H1 (cell line): Measurements from ENCODE around the gene LEMD2. TPM values are rescaled to one million over a fixed set of nuclear protein-coding genes. Genes with fewer than 3 reads are reported as not detected.

Experiments
- CTCF ChIA-PET: fragments of 300-600 bp; sonication (Branson Sonifier 250); formaldehyde crosslinking; loops from one replicate; lab custom pipeline; 2021; ENCODE audit not compliant: partially characterized antibody; lab: Charles Lee
- POLR2A ChIA-PET: fragments of 300-600 bp; sonication (Branson Sonifier 250); formaldehyde crosslinking; loops from one replicate; lab custom pipeline; 2021; ENCODE audit warnings: inconsistent platforms; ENCODE audit not compliant: partially characterized antibody; lab: Charles Lee
- DNase-seq, 2 experiments: peaks; one replicate each; pipeline versions ENCODE4 v3.0.0 to v3.0.0-alpha.2; 2010 to 2022; ENCODE audit warnings: low spot score in 2 of 2, low read depth in 1 of 2, mixed read lengths in 1 of 2
- FAIRE-seq: peaks from 2 replicates; lab custom pipeline; 2011; peaks lifted over from hg19 to GRCh38; lab: Jason Lieb, UNC
- H2AFZ ChIP-seq: 2 replicates; pipeline ENCODE4 v1.8.1; 2012; ENCODE audit warnings: low read length, inconsistent platforms
- H2AK5ac ChIP-seq: 2 replicates; pipeline ENCODE4 v1.6.1; 2013; ENCODE audit warnings: low read depth, low read length
- H2BK120ac ChIP-seq: replicated peaks from 2 replicates; pipeline ENCODE3; 2013; ENCODE audit warnings: low read depth, low read length, inconsistent platforms
- H2BK12ac ChIP-seq: 2 replicates; pipeline ENCODE4 v1.6.1; 2013; ENCODE audit warnings: low read depth, low read length
- H2BK15ac ChIP-seq: 2 replicates; pipeline ENCODE4 v1.6.1; 2013; ENCODE audit warnings: low read length
- H2BK20ac ChIP-seq: 2 replicates; pipeline ENCODE4 v1.6.1; 2013; ENCODE audit warnings: low read length
- H2BK5ac ChIP-seq: 2 replicates; pipeline ENCODE4 v1.6.1; 2013; ENCODE audit warnings: low read depth, low read length
- H3K14ac ChIP-seq: 2 replicates; pipeline ENCODE4 v1.6.1; 2013; ENCODE audit warnings: inconsistent platforms; ENCODE audit not compliant: insufficient read length
- H3K18ac ChIP-seq: 2 replicates; pipeline ENCODE4 v1.6.1; 2013; ENCODE audit warnings: low read length; ENCODE audit errors: extremely low read depth
- H3K23ac ChIP-seq: 2 replicates; pipeline ENCODE4 v1.6.1; 2013; ENCODE audit warnings: inconsistent platforms; ENCODE audit not compliant: insufficient read length
- H3K23me2 ChIP-seq: 2 replicates; pipeline ENCODE4 v1.6.1; 2013; ENCODE audit warnings: low read depth, low read length
- H3K27ac ChIP-seq: 2 replicates; pipeline ENCODE4 v1.6.1; 2011; ENCODE audit warnings: low read depth, low read length, inconsistent platforms
- H3K27me3 ChIP-seq, 4 experiments: replicated peaks in 1 of 4; 1 replicate in 1 of 4; 2 replicates in 3 of 4; pipeline versions ENCODE4 v1.6.1 to v1.8.1; 2011 to 2013; ENCODE audit warnings: low read length in 3 of 4, mild to moderate bottlenecking in 3 of 4, inconsistent platforms in 2 of 4, mixed read lengths in 2 of 4, moderate library complexity in 1 of 4; ENCODE audit not compliant: control insufficient read depth in 3 of 4, insufficient read depth in 3 of 4; ENCODE audit errors: extremely low read depth in 1 of 4
- H3K36me3 ChIP-seq, 4 experiments: 2 replicates each; pipeline versions ENCODE4 v1.6.1 to v1.8.1; 2011 to 2013; ENCODE audit warnings: mild to moderate bottlenecking in 4 of 4, low read length in 3 of 4, moderate library complexity in 2 of 4, control low read depth in 1 of 4, inconsistent platforms in 1 of 4; ENCODE audit not compliant: insufficient read depth in 4 of 4, control insufficient read depth in 2 of 4
- H3K4ac ChIP-seq: replicated peaks from 2 replicates; pipeline ENCODE3; 2013; ENCODE audit warnings: low read length, low read depth, mixed read lengths, inconsistent platforms; ENCODE audit not compliant: insufficient read length
- H3K4me1 ChIP-seq, 4 experiments: replicated peaks in 1 of 4; 1 replicate in 1 of 4; 2 replicates in 3 of 4; pipeline versions ENCODE4 v1.6.1 to v1.8.1; 2011 to 2013; ENCODE audit warnings: low read length in 3 of 4, inconsistent platforms in 2 of 4, mixed read lengths in 1 of 4; ENCODE audit not compliant: insufficient read depth in 4 of 4, control insufficient read depth in 3 of 4
- H3K4me2 ChIP-seq, 2 experiments: 2 replicates each; pipeline versions ENCODE4 v1.6.1 to v1.8.1; 2011 to 2013; ENCODE audit warnings: low read depth in 2 of 2, low read length in 2 of 2, control low read depth in 1 of 2, inconsistent platforms in 1 of 2, mild to moderate bottlenecking in 1 of 2; ENCODE audit not compliant: insufficient read depth in 1 of 2
- H3K4me3 ChIP-seq, 4 experiments: fragments of 200-600, 300-600 bp in 1 of 4; sonication (generic), shearing (Covaris generic), sonication (Bioruptor Twin) in 1 of 4; 2 replicates each; pipeline versions ENCODE4 v1.5.1 to v1.8.1; 2011 to 2016; ENCODE audit warnings: low read length in 4 of 4, low read depth in 3 of 4, control low read depth in 2 of 4, inconsistent platforms in 2 of 4, mild to moderate bottlenecking in 2 of 4, mixed read lengths in 1 of 4, moderate library complexity in 1 of 4; ENCODE audit not compliant: insufficient read depth in 2 of 4; ENCODE audit errors: extremely low read depth in 1 of 4
- H3K56ac ChIP-seq: replicated peaks from 2 replicates; pipeline ENCODE3; 2013; ENCODE audit warnings: low read depth, mild to moderate bottlenecking, mixed read lengths, low read length, inconsistent platforms; ENCODE audit not compliant: insufficient read length
- H3K79me1 ChIP-seq: 2 replicates; pipeline ENCODE4 v1.6.1; 2013; ENCODE audit warnings: low read depth, low read length, control low read depth
- H3K79me2 ChIP-seq, 2 experiments: 2 replicates each; pipeline versions ENCODE4 v1.6.1 to v1.8.1; 2012 to 2013; ENCODE audit warnings: low read length in 2 of 2, mild to moderate bottlenecking in 2 of 2, inconsistent platforms in 1 of 2; ENCODE audit not compliant: insufficient read depth in 2 of 2, control insufficient read depth in 1 of 2
- H3K9ac ChIP-seq, 4 experiments: replicated peaks in 1 of 4; 1 replicate in 1 of 4; 2 replicates in 3 of 4; pipeline versions ENCODE4 v1.6.1 to v1.8.1; 2011 to 2013; ENCODE audit warnings: low read depth in 3 of 4, low read length in 3 of 4, control low read depth in 2 of 4, mild to moderate bottlenecking in 2 of 4, moderate library complexity in 2 of 4, inconsistent platforms in 1 of 4; ENCODE audit errors: extremely low read depth in 1 of 4
- H3K9me3 ChIP-seq, 2 experiments: 2 replicates each; pipeline versions ENCODE4 v1.6.1 to v1.8.1; 2012 to 2013; ENCODE audit warnings: mild to moderate bottlenecking in 2 of 2, moderate library complexity in 2 of 2, control low read depth in 1 of 2, inconsistent platforms in 1 of 2, low read depth in 1 of 2, low read length in 1 of 2, mixed read lengths in 1 of 2; ENCODE audit not compliant: insufficient read depth in 2 of 2
- H4K20me1 ChIP-seq, 2 experiments: replicated peaks in 1 of 2; 2 replicates each; pipeline versions ENCODE3 to v1.8.1; 2011 to 2013; ENCODE audit warnings: inconsistent platforms in 2 of 2, low read length in 2 of 2, mild to moderate bottlenecking in 1 of 2; ENCODE audit not compliant: insufficient read depth in 2 of 2, control insufficient read depth in 1 of 2
- H4K5ac ChIP-seq: 2 replicates; pipeline ENCODE4 v1.6.1; 2013; ENCODE audit warnings: low read length, low read depth, mixed read lengths, inconsistent platforms; ENCODE audit not compliant: insufficient read length
- H4K8ac ChIP-seq: 2 replicates; pipeline ENCODE4 v1.8.0; 2013; ENCODE audit warnings: mild to moderate bottlenecking, moderate library complexity, low read length, inconsistent platforms; ENCODE audit not compliant: insufficient read depth; ENCODE audit errors: extremely low read depth
- H4K91ac ChIP-seq: replicated peaks from 2 replicates; pipeline ENCODE3; 2013; ENCODE audit warnings: low read length, mixed read lengths, inconsistent platforms; ENCODE audit not compliant: insufficient read length
- CHD1 ChIP-seq: IDR thresholded peaks from 2 replicates; pipeline ENCODE4 v1.6.1; 2012; ENCODE audit warnings: low read depth, low read length, improper control_type of control experiment
- KDM1A ChIP-seq: fragments of 200-600, 300-600 bp; sonication (generic); IDR thresholded peaks from 2 replicates; pipeline ENCODE4 v1.7.1; 2016; ENCODE audit warnings: mild to moderate bottlenecking, low read length, borderline replicate concordance
- SRF ChIP-seq: IDR thresholded peaks from 2 replicates; pipeline ENCODE4 v1.6.1; 2011; ENCODE audit warnings: mild to moderate bottlenecking, low read depth, low read length, moderate library complexity
- WGBS, 2 experiments: shearing (Covaris generic) in 1 of 2; methylation state at CpG; one replicate each; pipeline versions ENCODE4 v1.1.6 to v1.1.7; 2013 to 2015; ENCODE audit warnings: low lambda C conversion rate in 2 of 2, mixed read lengths in 2 of 2, inconsistent platforms in 1 of 2, low coverage in 1 of 2, missing lambda C conversion rate in 1 of 2; ENCODE audit not compliant: insufficient replicate concordance in 2 of 2, insufficient coverage in 1 of 2, insufficient read length in 1 of 2; ENCODE audit errors: extremely low coverage in 1 of 2, missing lambda C conversion rate in 1 of 2; 5-methylcytosine and 5-hydroxymethylcytosine counted together
- polyA plus RNA-seq, 7 experiments: library from polyadenylated mRNA; depleted of rRNA in 3 of 7; stranded (reverse) in 5 of 7; unstranded in 2 of 7; fragments of >200 nt in 5 of 7; fragments of 200-250 nt in 2 of 7; gene quantifications; 1 replicate in 5 of 7; 2 replicates in 1 of 7; 4 replicates in 1 of 7; pipeline versions ENCODE4 v1.2.1 to v1.2.3, GENCODE V29; 2011 to 2013; ENCODE audit warnings: missing spikeins in 2 of 7, mixed read lengths in 2 of 7
- total RNA-seq: library from RNA; stranded (reverse); fragmentation: NEBNext Ultra II Directional; extraction: Animal tissue kit (Norgen Biotek cat#: 25700); gene quantifications from 2 replicates; pipeline ENCODE4 v1.2.1, GENCODE V29; 2021
- TF ChIP-seq, protein P1 (sequence below): IDR thresholded peaks from 2 replicates; pipeline ENCODE4 v1.6.1; 2012; ENCODE audit warnings: inconsistent platforms

Gene LEMD2
- total and polyA plus RNA-seq, 2 of the 8 experiments (the other 6 are each of a cell fraction or from before 2014, with no cell fraction given): 32.7 to 57.3 TPM

- CTCF ChIA-PET: interaction anchor here (0.5 to 6.0 kb wide), 9 partner anchors 7 to 317 kb away, joined by 3 to 49 read pairs (median 7); partner anchors contain the start of gene UQCC2
- Histone ChIP-seq H3K56ac (no peak overlapping the region), H3K79me1 (no peaks in the 10 kb centered on the region), H4K8ac (no peak overlapping the region), H3K4me3 (no peak overlapping the region), H3K36me3 (no peaks in the 10 kb centered on the region), H3K23me2 (no peaks in the 10 kb centered on the region), H4K91ac (no peak overlapping the region), H3K18ac (no peak overlapping the region), H2BK12ac (no peak overlapping the region), H2BK15ac (0 out of 2 replicates have a peak overlapping the region, but pooled peaks have one; percentile 95), H2BK5ac (no peak overlapping the region), H3K79me2 (no peaks in the 10 kb centered on the region), H3K14ac (no peak overlapping the region), H3K9me3 (peaks cover 12 to 15% of the 10 kb centered on the region in 2 experiments), H2AK5ac (no peak overlapping the region), H3K4me2 (no peak overlapping the region), H3K4ac (no peak overlapping the region), H4K5ac (no peak overlapping the region), H3K9ac (no peak overlapping the region), H4K20me1 (no peaks in the 10 kb centered on the region), H2BK20ac (no peak overlapping the region), H2BK120ac (no peak overlapping the region), H3K27ac (no peak overlapping the region), H2AFZ (no peak overlapping the region), H3K4me1 (peaks cover 0 to 16% (median 11%) of the 10 kb centered on the region in 4 experiments; a peak in 6 of 7 replicates), H3K27me3 (no peaks in the 10 kb centered on the region), H3K23ac (no peak overlapping the region)
- TF ChIP-seq KDM1A (0 out of 2 replicates have a peak, but pooled peaks have one; percentile 16), SRF (no peak), CHD1 (no peak)
- TF ChIP-seq, protein P1, sequence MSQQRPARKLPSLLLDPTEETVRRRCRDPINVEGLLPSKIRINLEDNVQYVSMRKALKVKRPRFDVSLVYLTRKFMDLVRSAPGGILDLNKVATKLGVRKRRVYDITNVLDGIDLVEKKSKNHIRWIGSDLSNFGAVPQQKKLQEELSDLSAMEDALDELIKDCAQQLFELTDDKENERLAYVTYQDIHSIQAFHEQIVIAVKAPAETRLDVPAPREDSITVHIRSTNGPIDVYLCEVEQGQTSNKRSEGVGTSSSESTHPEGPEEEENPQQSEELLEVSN: no peak
- POLR2A ChIA-PET: no interaction called here
- 91% methylated on average over 3 of the region's 3 CpGs; no CpG with 5 or more reads in 1 of the 2 experiments for WGBS, 2 experiments
- FAIRE-seq (no peak), DNase-seq (no peak)
Observed at GRCh38 chr6:33836806-33837469, 48.0 kb upstream of the LEMD2 start.
